ENCODE data around the gene SATB2. TPM values are rescaled to one million over a fixed set of nuclear protein-coding genes. Genes with fewer than 3 reads are reported as not detected.
A peak's percentile ranks its signal among the peaks of the same experiment; 100 is the strongest.

Gene SATB2
- total RNA-seq, 1 donor from 2014 or later, result 10.1 TPM

DNA sequence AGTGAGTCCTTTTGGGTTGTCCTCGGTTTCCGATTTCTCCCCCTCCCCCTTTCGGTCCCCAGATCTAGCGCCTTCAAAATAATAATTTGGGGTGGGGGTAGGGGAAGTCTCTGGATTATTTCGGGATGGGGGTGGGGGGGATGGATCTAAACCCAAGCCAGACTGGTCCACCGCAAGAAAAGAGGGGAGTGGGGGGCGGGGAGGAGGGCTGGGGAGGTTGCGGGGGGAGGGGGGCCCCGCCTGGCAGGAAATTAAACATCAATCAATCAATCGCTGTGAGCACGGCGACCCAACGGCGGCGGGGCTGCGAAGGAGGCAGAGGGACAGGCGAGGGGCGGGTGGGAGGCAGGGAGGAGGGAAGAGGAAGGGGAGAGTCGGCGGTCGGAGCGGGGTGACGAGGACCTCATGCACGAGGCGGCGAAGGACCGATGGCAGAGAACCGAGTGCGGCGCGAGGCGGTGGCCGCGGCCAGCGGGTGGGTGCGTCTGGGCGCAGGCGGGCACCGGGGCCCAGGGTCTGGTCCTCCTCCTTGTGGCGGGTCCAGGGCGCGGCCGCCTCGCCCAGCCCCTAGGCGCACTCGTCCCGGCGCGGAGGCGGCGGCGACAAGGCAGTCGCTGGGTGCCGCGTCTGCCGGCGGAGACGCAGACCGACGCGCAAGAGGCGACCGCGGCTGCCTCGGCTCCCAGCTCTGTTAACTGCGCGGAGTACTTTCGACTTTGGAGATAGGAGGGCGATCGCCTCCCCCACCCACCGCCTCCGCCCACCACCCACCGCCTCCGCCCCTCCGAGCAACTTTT is 468 bp upstream of the SATB2 start:
- no peaks in the 10 kb centered on the region for H3K9me3 Mint-ChIP-seq

DNA sequence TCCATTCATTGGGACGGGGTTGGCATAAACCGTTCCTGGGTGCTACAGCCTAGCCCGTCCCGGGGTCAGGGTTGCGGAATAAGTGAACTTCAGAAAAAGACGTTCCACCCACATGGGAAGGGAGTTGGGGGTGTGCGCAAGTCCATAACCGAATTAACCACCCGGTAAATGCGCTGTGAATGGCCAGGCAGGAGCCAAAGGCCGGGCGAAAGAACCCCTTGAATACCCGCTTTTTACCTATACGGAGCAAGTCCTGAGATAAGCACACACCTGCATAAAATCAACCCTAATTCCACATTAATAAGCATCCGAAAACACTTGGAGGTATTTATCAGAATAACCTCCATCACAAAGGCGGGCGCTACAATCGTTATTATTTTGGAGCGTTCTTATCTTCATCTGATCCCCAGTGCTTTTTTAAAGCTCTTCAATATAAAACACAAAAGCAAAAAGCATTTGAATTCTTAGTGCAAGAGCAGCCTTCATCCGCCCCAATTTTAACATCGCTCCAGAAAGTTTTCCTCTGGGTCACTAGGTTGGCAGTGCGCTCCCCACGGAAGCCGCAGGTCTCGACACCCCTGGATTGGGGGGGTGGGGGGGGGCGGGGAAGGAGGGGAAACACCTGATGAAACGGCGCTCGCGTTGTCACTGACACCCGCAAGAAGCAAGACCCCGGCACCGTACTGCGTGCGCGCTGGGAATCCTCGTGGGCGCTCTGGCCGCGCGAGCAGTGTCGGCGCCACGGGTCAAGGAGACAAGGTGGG is 1.2 kb downstream of the SATB2 start:
- Mint-ChIP-seq H3K4me1 (peaks cover 30% of the 10 kb centered on the region), H3K36me3 (ENCODE audit: low read depth) (no peaks in the 10 kb centered on the region), H3K27me3 (ENCODE audit: low read depth) (peaks cover 80% of the 10 kb centered on the region), H3K27ac (ENCODE audit: unreplicated experiment) (no peak overlapping the region), H3K4me3 (peak overlapping the region; percentile 92), H3K9me3 (no peaks in the 10 kb centered on the region)
- TF ChIP-seq, protein P1, sequence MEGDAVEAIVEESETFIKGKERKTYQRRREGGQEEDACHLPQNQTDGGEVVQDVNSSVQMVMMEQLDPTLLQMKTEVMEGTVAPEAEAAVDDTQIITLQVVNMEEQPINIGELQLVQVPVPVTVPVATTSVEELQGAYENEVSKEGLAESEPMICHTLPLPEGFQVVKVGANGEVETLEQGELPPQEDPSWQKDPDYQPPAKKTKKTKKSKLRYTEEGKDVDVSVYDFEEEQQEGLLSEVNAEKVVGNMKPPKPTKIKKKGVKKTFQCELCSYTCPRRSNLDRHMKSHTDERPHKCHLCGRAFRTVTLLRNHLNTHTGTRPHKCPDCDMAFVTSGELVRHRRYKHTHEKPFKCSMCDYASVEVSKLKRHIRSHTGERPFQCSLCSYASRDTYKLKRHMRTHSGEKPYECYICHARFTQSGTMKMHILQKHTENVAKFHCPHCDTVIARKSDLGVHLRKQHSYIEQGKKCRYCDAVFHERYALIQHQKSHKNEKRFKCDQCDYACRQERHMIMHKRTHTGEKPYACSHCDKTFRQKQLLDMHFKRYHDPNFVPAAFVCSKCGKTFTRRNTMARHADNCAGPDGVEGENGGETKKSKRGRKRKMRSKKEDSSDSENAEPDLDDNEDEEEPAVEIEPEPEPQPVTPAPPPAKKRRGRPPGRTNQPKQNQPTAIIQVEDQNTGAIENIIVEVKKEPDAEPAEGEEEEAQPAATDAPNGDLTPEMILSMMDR (conservative IDR thresholded peaks at IDR 0.05), result no peak
- no peak for DNase-seq (ENCODE audit: low read depth, low spot score)

More for the DNA sequence above, 468 bp upstream of the SATB2 start:
- Mint-ChIP-seq H3K27ac (ENCODE audit: unreplicated experiment) (no peak overlapping the region), H3K27me3 (ENCODE audit: low read depth) (peaks cover 84% of the 10 kb centered on the region), H3K36me3 (ENCODE audit: low read depth) (no peaks in the 10 kb centered on the region), H3K4me3 (peak overlapping the region; percentile 92), H3K4me1 (peaks cover 30% of the 10 kb centered on the region)
- DNase-seq (ENCODE audit: low read depth, low spot score), result peak; percentile 29
- TF ChIP-seq, protein P1 (conservative IDR thresholded peaks at IDR 0.05), result no peak

DNA sequence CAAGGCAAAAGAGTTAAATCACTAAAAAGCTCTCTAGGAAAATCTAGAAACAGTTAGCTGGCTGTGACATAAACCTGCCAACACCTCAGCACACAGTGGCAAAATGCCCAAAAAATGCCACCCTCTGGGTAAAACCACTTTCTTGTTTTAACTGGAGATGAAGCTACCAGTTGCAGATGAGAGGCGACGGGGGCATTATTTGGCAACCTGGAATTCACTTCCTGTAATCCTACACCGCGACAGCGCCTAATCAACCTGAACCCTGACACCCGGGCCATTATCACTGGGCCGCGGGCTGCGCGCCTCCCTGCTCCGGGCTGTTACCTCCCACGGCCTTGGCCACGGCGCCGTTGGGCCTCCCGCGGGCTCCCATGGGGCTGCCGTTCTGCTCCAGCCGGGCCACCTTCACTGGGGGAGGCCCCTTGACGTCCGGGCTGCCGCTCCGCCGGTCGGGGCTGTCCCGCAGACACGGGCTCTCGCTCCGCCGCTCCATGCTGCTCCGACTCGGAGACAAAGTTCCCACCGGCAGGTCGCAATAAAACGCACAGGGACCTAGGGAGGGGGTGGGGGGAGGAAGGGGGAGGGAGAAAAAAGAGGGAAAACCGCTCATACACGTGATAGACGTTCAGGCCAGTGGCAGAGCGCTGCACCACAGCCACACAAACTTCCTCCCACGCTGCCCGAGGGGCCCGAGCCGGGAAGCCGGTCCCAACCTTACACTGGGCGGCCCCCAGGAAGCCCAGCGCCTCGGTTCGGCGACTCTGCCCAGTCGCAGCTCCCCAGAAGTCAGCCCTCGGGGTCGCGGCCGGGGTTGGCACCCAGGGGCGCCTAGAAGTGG is 2.0 kb downstream of the SATB2 start:
- Mint-ChIP-seq H3K4me3 (peak overlapping the region; percentile 92), H3K27me3 (ENCODE audit: low read depth) (peaks cover 73% of the 10 kb centered on the region), H3K36me3 (ENCODE audit: low read depth) (no peaks in the 10 kb centered on the region), H3K9me3 (no peaks in the 10 kb centered on the region), H3K27ac (ENCODE audit: unreplicated experiment) (no peak overlapping the region), H3K4me1 (peaks cover 30% of the 10 kb centered on the region)
- DNase-seq (ENCODE audit: low read depth, low spot score), result no peak
- TF ChIP-seq, protein P1 (conservative IDR thresholded peaks at IDR 0.05), result no peak

DNA sequence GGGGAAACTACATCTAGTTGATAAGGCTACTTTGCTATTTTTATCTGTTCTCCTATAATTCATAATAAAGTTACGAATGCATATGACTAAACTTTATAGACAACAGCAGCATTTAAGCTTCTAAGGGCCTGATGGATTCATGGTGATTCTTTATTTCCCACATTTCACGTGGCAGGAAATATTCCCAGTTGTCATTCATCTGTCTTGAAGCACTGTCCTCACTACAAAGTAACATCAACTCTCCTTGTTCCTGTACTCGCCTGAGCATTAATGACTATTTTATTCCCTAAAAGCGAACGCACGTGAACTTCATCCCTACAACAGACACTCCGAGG is 2.6 kb downstream of the SATB2 start:
- TF ChIP-seq, protein P1 (conservative IDR thresholded peaks at IDR 0.05), result no peak
- DNase-seq (ENCODE audit: low read depth, low spot score), result no peak

DNA sequence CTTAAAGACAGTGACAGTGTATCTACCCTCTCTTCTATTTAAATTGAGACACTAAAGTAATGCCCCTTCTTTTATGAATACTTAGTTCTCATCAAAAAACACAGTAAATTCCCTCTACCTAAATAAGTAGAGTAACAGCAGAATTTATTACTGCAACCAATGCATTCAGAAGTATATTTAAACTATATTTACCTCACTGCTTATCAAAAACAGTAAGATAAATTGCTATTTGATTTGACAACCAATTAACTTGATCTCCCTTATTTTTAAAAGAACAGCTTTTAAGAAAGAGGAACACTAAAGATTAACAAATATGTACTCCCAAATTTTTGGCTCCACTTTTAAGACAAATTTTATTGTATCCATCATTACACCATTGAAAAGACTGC is 4.8 kb downstream of the SATB2 start:
- DNase-seq (ENCODE audit: low read depth, low spot score), result no peak
- no peak overlapping the region for H3K27ac Mint-ChIP-seq (ENCODE audit: unreplicated experiment)
- H3K4me1 Mint-ChIP-seq, result peaks cover 17% of the 10 kb centered on the region
- no peaks in the 10 kb centered on the region for H3K9me3 Mint-ChIP-seq
- TF ChIP-seq, protein P1 (conservative IDR thresholded peaks at IDR 0.05), result no peak
- H3K36me3 Mint-ChIP-seq (ENCODE audit: low read depth), result no peaks in the 10 kb centered on the region
- no peak overlapping the region for H3K4me3 Mint-ChIP-seq
- peaks cover 54% of the 10 kb centered on the region for H3K27me3 Mint-ChIP-seq (ENCODE audit: low read depth)

More for the DNA sequence above, 2.6 kb downstream of the SATB2 start:
- Mint-ChIP-seq H3K4me3 (peak overlapping the region; percentile 85), H3K4me1 (peaks cover 26% of the 10 kb centered on the region), H3K9me3 (no peaks in the 10 kb centered on the region), H3K27ac (ENCODE audit: unreplicated experiment) (no peak overlapping the region), H3K36me3 (ENCODE audit: low read depth) (no peaks in the 10 kb centered on the region), H3K27me3 (ENCODE audit: low read depth) (peaks cover 68% of the 10 kb centered on the region)
